ENCODE data around the gene PHAF1.
"Not testable (repeated sequence)": the region's sequence is repeated elsewhere in the genome, so short reads cannot be mapped to it uniquely, and the experiment has no call there.

PHAF1 gene

DNA sequence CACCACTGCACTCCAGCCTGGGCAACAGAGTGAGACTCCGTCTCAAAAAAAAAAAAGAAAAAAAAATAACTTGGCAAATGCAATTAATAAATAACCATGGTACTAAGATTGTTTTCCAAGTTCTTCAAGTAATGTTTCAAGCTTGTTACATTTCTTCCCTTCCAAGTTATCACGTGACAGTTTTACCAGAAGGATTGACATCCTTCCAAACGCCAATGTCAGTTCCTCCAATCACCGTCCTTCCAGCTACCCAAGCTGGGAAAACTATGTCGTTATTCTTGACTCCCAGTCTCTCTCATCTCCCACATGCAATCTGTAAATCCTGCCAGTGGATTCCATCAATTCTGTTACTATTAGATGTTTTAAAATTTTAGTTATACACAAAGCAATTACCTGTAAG, 3.9 kb upstream of the PHAF1 start:
- DNase-seq, result no peak

- no peak for DNase-seq
Measured at GRCh38 chr16:67108489-67108888, 1.3 kb upstream of the PHAF1 start.

DNA sequence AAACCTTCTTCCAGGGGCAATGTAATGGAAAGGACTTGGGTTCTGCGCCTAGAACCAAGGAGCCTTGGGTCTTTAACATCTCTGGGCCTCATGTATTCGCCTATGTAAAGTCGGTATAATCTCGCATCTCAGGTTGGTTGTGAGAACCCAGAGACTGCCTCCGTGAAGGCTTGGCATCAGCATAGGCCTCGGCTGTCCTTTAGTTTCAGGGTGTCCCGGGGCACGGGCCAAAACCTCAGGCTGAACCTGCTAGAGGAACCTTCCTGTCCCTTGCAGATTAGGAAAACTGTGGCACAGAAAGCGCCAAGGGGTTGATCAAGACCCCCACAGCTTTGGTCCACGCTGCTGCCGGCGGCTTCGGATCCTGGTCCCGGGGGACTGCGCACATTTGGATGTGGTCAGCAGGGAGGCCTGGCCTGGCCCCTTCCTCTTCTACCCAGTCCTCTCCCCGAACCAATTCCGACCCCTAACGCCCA, 772 bp upstream of the PHAF1 start:
- DNase-seq, result no peak

GRCh38 chr16:67111951-67112444, 2.3 kb downstream of the PHAF1 start:
- DNase-seq, result no peak

DNA sequence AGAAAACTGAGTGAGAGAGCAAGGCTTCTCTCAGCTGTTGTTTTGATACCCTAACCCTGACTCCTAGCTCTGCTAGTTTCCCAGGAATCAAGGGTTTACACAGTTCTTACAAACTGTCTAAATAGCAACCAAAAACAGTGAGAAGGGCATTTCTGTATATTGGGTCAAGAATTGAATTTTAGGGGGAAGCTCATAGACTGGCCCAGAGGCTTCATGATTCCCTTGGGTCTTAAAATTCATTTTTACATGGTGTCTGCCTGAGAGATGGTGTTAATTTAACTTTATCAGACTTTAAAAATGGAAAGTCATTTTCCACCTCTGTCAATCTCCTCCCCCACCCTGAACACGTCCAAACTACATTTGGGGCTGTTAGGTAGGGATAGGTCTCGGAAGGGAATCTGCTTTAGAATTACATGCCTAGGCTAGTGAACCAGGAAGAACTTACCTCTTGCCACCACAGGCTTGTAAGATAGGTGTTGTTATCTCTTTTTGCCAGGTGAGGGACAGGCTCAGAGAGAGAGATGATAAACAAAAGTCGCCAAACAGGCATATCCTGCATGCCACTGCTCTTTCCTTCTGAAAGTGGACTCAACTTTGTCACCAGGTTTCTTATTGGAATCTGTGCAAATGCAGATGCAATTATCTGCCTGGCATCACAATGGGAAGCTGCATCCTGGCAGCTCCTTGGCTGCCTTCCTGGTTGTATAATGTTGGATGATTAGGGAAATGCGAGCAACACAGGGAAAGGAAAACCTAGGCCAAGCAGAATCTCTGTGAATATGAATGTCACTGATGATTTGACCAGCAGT, 3.1 kb downstream of the PHAF1 start:
- DNase-seq, result no peak

- no peak for DNase-seq
Measured at GRCh38 chr16:67114793-67115192, 5.1 kb downstream of the PHAF1 start.

GRCh38 chr16:67115639-67116038, 5.9 kb downstream of the PHAF1 start:
- DNase-seq, result no peak

- DNase-seq, result no peak
Measured at GRCh38 chr16:67116388-67117311, 6.9 kb downstream of the PHAF1 start.

GRCh38 chr16:67117716-67118115, 8.0 kb downstream of the PHAF1 start:
- no peak for DNase-seq

GRCh38 chr16:67120025-67120424, 10.3 kb downstream of the PHAF1 start:
- no peak for DNase-seq

- not testable (repeated sequence) for DNase-seq
Measured at GRCh38 chr16:67122799-67123198, 13.1 kb downstream of the PHAF1 start.

DNA sequence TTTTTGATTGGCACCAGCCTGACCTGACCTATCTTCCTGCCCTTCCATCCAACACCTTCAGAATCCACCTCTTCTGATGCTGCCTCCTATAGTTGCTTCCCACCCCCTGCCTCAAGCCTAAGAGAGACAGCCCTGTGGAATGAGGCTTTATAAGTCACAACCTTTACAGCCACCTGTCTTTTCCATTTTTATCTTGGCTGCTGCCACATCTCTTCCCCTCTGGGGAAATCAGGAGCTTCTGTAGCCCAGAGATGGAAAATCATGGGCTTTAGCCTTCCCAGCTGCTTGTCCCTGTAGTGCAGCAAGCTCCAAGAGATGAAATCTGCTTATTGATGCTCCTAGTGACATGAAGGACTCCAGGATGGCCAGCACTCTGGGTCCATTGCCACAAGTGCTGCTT, 18.7 kb downstream of the PHAF1 start:
- DNase-seq, result no peak

DNA sequence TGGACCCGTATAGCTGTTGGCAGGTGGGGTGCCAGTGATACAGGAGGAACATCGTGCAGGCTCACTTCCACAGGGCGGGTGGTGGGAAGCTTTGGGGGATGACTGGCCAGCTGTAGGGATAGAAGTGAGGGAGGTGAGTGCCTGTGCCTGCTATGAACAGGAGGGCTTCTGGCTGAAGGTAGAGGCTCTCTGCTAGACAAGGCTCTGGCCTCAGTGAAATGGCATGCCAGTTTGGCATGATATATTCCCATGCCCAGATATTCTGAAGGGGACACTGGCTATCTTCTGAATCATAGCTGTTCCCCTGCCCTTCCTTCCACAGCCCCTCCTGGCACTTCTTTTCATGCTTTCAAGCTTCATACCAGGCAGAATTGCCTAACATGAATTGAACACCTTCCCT, 19.1 kb downstream of the PHAF1 start:
- no peak for DNase-seq

- DNase-seq, result no peak
Measured at GRCh38 chr16:67129422-67129821, 19.7 kb downstream of the PHAF1 start.

- DNase-seq, result no peak
Measured at GRCh38 chr16:67137605-67138004, 27.9 kb downstream of the PHAF1 start.

DNA sequence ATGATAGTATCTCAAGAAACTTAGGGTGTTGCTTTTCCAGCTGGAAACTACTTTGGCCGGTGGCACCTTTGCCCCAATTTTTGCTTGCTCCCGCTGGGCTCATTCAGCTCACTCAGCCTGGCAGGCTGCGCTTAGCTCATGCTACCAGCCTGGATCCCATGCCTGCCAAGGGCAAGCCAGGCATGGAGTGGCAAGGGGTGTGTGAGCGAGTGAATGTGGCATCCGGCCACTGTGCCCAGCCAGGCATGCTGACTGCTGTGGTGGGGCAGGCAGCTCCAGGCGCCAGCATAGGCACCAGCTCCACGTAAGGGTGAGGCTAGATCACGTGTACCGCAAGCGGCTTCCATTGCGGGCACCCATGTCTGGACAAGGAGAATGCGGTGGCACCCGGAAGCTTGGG, 31.6 kb downstream of the PHAF1 start:
- DNase-seq, result no peak

GRCh38 chr16:67142342-67142741, 32.6 kb downstream of the PHAF1 start:
- DNase-seq, result no peak

GRCh38 chr16:67144943-67145342, 35.2 kb downstream of the PHAF1 start:
- DNase-seq, result no peak

DNA sequence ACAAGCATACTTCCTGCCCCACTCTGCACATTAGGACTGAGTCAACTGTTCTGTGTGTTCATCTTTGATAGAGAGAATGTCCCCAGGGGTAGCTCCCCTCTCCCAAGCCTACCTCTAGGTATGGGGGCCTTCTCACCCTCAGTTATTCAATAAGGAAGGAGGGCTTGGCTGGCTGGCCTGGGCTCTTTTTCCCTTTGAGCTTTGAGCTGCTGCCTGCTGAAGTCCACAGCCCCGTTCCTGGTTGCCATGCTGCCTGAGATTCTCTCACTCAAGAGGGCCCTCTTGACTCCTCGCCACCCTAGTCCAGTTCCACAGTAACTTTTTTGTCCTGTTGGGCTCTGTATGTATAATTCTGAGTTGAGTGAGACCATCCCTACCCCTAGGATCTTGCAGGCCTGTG, 36.0 kb downstream of the PHAF1 start:
- no peak for DNase-seq

DNA sequence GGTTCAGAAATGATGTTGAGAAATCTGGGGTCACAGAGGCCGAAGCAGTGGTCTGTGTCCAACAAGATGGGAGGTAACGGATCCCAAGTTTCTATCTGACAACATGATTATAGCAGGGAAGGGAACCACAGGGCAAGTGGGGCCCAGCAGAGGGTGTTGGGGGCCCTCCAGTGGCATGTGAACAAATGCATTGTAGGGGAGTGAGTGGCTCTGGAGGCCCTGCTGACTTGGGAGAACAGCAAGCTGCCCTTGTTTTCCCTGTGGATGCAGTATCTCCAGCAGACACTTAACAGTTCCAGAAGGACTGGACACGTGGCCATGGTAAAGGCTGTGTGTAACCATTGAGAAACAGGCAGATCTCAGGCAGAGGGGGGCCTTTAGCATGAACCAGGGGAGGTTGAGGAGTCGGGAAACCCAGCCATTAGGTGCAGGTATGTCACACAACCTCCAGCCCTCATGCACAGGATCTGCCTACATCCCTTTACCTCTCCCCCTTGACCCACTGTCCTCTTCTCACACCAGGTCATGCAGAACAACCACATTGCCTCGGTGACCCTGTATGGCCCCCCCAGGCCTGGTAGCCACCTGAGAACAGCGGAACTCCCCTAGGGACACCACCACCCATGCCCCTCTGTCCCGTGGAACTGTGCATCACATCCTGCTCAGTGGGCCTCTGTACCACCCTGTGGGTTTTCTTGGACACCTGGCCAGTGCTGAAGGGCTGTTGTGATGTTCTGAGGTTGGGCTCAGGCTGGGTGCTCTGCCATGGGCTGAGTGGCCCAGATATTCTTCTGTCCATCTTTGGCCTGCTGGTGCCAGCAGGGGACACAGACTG, 37.0 kb downstream of the PHAF1 start:
- DNase-seq, result no peak

- no peak for DNase-seq
Measured at GRCh38 chr16:67147437-67148140, 37.8 kb downstream of the PHAF1 start.

DNA sequence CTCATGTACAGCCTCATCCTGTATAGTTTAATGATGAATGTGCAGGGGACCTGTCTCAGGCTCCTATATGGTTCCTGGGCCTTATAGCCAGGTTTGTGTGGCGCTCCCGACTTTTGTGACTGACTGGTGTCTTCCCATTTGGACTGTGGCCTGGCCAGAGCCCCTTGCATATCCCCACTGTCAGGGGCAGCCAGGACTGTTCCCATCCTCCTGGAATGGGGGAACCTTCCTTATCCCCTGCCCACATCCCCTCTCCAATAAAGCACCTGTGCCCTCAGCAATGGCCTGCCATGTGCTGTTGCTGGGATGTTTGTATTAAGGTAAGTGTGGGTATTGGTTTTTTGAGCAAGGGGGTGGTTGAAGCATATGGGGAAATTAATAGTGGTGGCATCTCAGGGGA, 38.5 kb downstream of the PHAF1 start:
- no peak for DNase-seq
